CD4-positive, CD25-positive, alpha-beta regulatory T cell (primary cell): ENCODE measurements around the gene PDP2. TPM values are rescaled to one million over a fixed set of nuclear protein-coding genes. Genes with fewer than 3 reads are reported as not detected.

Experiments used
- ATAC-seq, 2 donors: fragments of 150-1000 bp; cut with Tn5 transposase; one replicate each; pipeline ENCODE4 v1.10.0; 2021; ENCODE audit warnings: low read depth in 2 of 2, moderate number of reproducible peaks in 2 of 2, moderate library complexity in 1 of 2
- DNase-seq, 3 donors: peaks; one replicate each; pipeline versions ENCODE4 v3.0.0 to v3.0.0-alpha.2; 2012 to 2022; ENCODE audit warnings: mixed read lengths in 1 of 3
- H3K27ac ChIP-seq: one replicate; pipeline ENCODE4 v1.7.0; 2013; ENCODE audit warnings: mild to moderate bottlenecking, low read length; ENCODE audit not compliant: insufficient read depth, poor library complexity, severe bottlenecking
- H3K27me3 ChIP-seq: one replicate; pipeline ENCODE4 v1.7.0; 2013; ENCODE audit warnings: low read length; ENCODE audit not compliant: control insufficient read depth, insufficient read depth
- H3K36me3 ChIP-seq: one replicate; pipeline ENCODE4 v1.7.0; 2013; ENCODE audit warnings: mild to moderate bottlenecking, low read length, moderate library complexity; ENCODE audit not compliant: control insufficient read depth, insufficient read depth
- H3K4me1 ChIP-seq: 2 replicates; pipeline ENCODE4 v1.7.0; 2013; ENCODE audit warnings: mild to moderate bottlenecking, low read length; ENCODE audit not compliant: insufficient read depth, control insufficient read depth, poor library complexity, severe bottlenecking
- H3K4me3 ChIP-seq: one replicate; pipeline ENCODE4 v1.7.0; 2013; ENCODE audit warnings: low read depth, mild to moderate bottlenecking, low read length, moderate library complexity
- H3K9me3 ChIP-seq, 2 experiments: 1 replicate in 1 of 2; 2 replicates in 1 of 2; pipeline ENCODE4 v1.7.0; 2013; ENCODE audit warnings: low read length in 2 of 2, mild to moderate bottlenecking in 1 of 2, moderate library complexity in 1 of 2; ENCODE audit not compliant: control insufficient read depth in 2 of 2
- H3K27ac Mint-ChIP-seq, 3 donors: one replicate each; pipeline ENCODE4 v1.8.0; 2020 to 2022; ENCODE audit warnings: mild to moderate bottlenecking in 3 of 3, mixed read lengths in 3 of 3, moderate library complexity in 2 of 3
- H3K27me3 Mint-ChIP-seq: one replicate; pipeline ENCODE4 v1.8.0; 2022; ENCODE audit warnings: mild to moderate bottlenecking, mixed read lengths
- H3K36me3 Mint-ChIP-seq: one replicate; pipeline ENCODE4 v1.8.0; 2020; ENCODE audit warnings: mixed read lengths
- H3K4me1 Mint-ChIP-seq, 4 donors: one replicate each; pipeline ENCODE4 v1.8.0; 2020 to 2022; ENCODE audit warnings: mixed read lengths in 4 of 4, mild to moderate bottlenecking in 1 of 4
- H3K4me3 Mint-ChIP-seq, 4 donors: one replicate each; pipeline ENCODE4 v1.8.0; 2020 to 2022; ENCODE audit warnings: mild to moderate bottlenecking in 4 of 4, mixed read lengths in 4 of 4, moderate library complexity in 3 of 4
- H3K9me3 Mint-ChIP-seq, 7 donors: one replicate each; pipeline ENCODE4 v1.8.0; 2020 to 2022; ENCODE audit warnings: mixed read lengths in 7 of 7, mild to moderate bottlenecking in 3 of 7, moderate library complexity in 2 of 7
- polyA plus RNA-seq, 4 donors: library from polyadenylated mRNA; unstranded; fragments of 300-500 nt; fragmentation: Illumina TruSeq; gene quantifications; one replicate each; pipeline ENCODE4 v1.2.3, GENCODE V29; 2021
- total RNA-seq: library from RNA; stranded (reverse); gene quantifications from one replicate; pipeline ENCODE4 v1.2.3, GENCODE V29; 2022

PDP2 gene
- total and polyA plus RNA-seq, 5 donors from 2014 or later = 0.07 to 7.1 (median 1.9) TPM

DNA sequence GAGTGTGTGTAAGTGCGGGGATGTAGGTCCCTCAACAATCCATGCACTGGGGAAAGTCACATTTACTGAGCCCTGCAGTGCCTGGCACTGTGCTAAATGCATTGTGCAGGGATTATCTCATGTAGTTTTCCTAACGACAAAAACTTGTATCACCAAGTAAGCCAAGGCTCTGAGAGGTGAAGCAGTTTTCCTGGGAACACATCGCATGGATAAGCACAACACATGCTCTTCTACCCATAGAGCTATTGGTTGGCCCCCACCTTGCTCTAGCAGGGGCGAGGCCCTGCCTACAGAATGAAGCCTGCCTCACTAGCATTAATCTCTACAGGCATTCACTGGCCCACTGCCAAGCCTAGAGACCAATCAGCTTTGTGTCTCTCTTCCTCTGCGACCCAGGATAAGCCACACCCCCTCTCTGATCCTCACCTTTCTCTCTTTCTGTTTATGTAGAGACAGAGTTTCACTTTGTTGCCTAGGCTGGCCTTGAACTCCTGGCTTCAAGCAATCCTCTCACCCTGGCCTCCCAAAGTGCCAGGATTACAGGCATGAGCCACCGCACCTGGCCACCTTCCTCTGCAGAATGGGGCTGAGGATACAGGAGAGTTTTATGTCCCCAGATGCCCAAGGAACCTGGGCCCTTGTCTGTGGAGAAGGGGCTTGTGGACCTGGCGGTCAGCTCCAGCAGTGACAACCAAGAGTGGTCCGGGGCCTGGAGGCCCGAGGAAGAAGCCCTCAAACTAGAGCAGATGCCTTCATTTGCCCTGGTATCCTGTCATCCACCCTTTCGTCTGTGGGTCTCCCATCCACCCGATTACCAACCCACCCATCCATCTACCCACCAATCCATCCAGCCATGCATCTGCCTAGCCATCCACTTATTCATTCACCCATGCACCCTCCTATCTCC, 25.6 kb downstream of the PDP2 start:
- Histone ChIP-seq H3K4me1 (no peaks in the 10 kb centered on the region), H3K27ac (no peak overlapping the region), H3K27me3 (no peaks in the 10 kb centered on the region), H3K9me3 (no peaks in the 10 kb centered on the region), H3K36me3 (no peaks in the 10 kb centered on the region), H3K4me3 (no peak overlapping the region)
- peak overlapping the region in 1 of 4 donors; percentile 24 for H3K4me3 Mint-ChIP-seq
- peaks cover 6% of the 10 kb centered on the region for H3K27me3 Mint-ChIP-seq
- H3K27ac Mint-ChIP-seq = peak overlapping the region in 1 of 3 donors; percentile 78
- H3K9me3 Mint-ChIP-seq = no peaks in the 10 kb centered on the region
- no peaks in the 10 kb centered on the region for H3K36me3 Mint-ChIP-seq
- peak in 2 of 3 donors; percentile 27 to 80 for DNase-seq
- ATAC-seq = peak in 1 of 2 donors; percentile 17
- peaks cover 0 to 11% (median 3%) of the 10 kb centered on the region in 4 donors for H3K4me1 Mint-ChIP-seq

DNA sequence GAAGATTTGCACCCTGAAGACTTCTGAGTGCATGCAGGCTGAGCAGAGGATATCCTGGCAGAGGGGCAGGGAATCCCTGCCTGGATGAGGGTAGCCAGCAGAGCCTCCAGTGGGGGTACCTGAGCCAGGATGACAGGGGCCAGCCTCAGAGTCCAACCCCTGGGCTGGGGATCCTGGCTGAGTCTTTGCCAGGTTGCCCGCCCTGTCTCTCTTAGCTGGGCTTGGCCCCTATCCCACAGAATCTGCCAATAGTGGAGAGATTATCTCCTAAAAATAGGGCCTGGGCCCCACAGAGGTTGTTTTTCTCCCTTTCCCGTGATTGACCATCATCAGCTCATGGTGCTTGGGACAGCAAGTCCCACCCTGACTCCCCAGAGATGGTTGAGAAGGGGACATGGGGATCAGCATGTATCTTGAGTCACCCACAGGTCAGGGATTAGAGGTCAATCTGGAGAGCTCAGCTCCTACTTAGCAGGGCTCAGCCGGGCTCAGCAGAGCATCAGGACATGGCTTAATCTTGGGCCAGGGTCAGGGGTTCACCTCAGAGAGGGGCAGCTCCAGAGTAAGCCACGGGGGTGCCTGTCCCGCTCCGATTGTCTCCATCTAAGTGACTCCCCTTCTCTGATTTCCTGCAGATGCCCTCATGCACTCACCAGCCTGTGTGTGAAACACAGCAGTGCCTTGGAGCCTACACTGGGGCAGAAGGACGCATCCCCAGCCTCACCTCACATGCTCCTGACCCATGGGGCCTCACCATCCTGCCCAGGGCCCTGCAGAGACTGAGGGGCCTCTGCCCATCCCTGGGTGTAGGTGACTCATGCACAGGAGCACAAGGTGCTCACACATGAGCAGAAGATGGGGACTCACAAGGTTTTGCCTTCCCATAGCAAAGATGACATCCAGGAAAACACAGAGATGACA, 26.9 kb downstream of the PDP2 start:
- no peak for ATAC-seq
- H3K4me3 ChIP-seq = no peak overlapping the region
- no peaks in the 10 kb centered on the region for H3K4me1 ChIP-seq
- Mint-ChIP-seq H3K27me3 (peaks cover 6% of the 10 kb centered on the region), H3K4me3 (no peak overlapping the region), H3K36me3 (no peaks in the 10 kb centered on the region), H3K27ac (peak overlapping the region in 1 of 3 donors; percentile 58), H3K9me3 (no peaks in the 10 kb centered on the region), H3K4me1 (peaks cover 0 to 11% (median 3%) of the 10 kb centered on the region in 4 donors)
- H3K36me3 ChIP-seq = no peaks in the 10 kb centered on the region
- H3K9me3 ChIP-seq = no peaks in the 10 kb centered on the region
- no peak for DNase-seq
- no peaks in the 10 kb centered on the region for H3K27me3 ChIP-seq
- H3K27ac ChIP-seq = no peak overlapping the region

DNA sequence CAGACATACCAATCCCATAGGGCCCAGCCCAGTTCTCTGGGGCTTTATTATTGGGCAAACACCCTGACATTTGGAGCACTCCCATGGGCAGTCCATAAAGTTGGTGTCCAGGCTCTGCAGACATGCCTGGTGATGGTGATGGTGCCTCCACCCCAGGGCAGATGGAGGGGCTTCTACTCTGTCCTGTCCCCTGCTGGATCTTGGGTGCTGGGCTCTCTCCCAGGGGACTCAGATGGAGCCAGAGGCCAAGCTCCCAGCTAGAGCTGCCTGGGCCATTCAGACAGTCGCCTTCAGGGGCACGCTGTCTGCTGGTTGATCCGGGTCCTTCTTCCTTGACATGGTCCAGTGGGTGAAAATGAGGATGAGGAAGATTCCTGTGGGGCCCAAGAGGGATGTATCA, 27.8 kb downstream of the PDP2 start:
- no peaks in the 10 kb centered on the region for H3K9me3 Mint-ChIP-seq
- no peaks in the 10 kb centered on the region for H3K9me3 ChIP-seq
- ATAC-seq (no peak), DNase-seq (no peak)
- H3K4me3 Mint-ChIP-seq = no peak overlapping the region
- H3K36me3 Mint-ChIP-seq = no peaks in the 10 kb centered on the region
- H3K36me3 ChIP-seq = no peaks in the 10 kb centered on the region
- H3K4me1 Mint-ChIP-seq = peaks cover 0 to 11% (median 3%) of the 10 kb centered on the region in 4 donors
- no peaks in the 10 kb centered on the region for H3K4me1 ChIP-seq
- peaks cover 6% of the 10 kb centered on the region for H3K27me3 Mint-ChIP-seq
- H3K27ac Mint-ChIP-seq = peak overlapping the region in 2 of 3 donors; percentile 32 to 55
- H3K4me3 ChIP-seq = no peak overlapping the region
- H3K27me3 ChIP-seq = no peaks in the 10 kb centered on the region
- H3K27ac ChIP-seq = no peak overlapping the region

DNA sequence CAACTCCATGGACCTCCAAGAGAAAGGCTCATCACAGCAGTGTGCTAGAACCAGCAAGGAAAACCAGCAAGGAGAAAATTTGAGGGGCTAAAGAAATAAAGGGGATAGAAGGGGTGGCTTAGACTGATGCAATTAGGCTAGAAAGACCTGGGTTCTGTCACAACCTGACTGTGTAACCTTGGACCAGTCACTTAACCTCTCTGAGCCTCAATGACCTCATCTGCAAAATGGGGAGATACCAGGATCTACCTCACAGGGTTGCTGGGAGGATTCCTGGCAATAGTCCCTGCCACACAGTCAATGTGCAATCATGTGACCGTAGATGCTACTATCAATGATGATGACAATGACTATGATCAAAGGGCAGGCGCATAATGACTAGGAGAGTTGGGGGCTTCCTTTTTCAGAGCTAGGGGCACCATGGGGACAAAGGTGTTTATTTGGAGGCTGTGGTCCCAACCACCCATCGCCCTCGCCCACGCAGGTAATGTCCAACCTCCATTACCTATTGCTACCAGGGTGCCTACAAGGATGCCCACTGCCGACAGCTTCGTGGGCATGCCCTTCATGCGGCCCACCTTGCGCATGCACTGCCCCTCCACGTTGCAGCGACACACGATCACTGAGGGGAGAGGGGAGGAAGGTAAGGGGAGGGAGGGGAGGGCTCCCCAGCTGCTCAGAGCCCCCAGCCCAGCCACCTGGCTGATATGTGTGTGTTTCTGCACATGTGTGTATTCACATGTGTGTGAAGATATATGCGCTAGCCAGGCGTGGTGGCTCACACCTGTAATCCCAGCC, 28.6 kb downstream of the PDP2 start:
- DNase-seq = no peak
- Histone ChIP-seq H3K27ac (no peak overlapping the region), H3K4me1 (no peaks in the 10 kb centered on the region), H3K27me3 (no peaks in the 10 kb centered on the region), H3K9me3 (no peaks in the 10 kb centered on the region), H3K4me3 (no peak overlapping the region), H3K36me3 (no peaks in the 10 kb centered on the region)
- peak overlapping the region in 2 of 3 donors; percentile 11 to 32 for H3K27ac Mint-ChIP-seq
- peaks cover 0 to 11% (median 3%) of the 10 kb centered on the region in 4 donors for H3K4me1 Mint-ChIP-seq
- no peak for ATAC-seq
- H3K9me3 Mint-ChIP-seq = no peaks in the 10 kb centered on the region
- H3K36me3 Mint-ChIP-seq = no peaks in the 10 kb centered on the region
- peaks cover 6% of the 10 kb centered on the region for H3K27me3 Mint-ChIP-seq
- H3K4me3 Mint-ChIP-seq = no peak overlapping the region

DNA sequence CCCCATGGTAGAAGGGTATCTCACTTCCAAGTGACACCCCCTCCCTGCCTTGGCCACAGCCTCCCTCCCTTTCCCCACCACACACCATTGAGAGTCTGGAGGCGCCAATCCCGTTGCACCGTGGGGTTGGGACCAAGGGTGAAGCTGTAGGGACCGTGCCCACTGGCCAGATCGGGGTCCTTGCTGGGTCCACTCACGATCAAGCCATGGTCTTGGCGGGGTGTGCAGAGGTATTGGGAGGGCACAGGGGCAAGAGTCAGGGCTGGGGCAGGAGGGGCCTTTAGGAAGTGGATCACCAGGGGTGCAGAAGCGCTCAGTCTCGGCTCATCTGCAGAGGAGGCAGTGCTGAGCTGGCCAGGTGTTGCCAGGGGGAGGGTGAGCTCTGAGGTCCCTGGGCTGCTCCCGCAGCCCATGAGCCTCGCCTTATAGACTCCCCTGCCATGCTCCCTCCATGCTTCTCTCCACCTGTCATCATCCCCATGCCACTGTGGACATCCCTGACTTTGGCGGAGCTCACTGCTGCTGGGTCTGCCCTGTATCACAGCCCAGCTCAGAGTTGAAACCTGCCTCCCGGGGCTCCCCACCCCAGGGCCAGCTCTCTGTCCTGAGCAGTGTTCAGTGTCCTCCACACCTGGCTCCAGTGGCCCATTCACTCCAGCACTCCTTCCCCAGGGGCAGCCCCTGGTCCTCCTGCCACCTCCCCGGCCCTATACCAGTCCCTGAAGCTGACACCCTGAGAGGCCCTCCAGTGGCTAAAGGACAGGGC, 30.0 kb downstream of the PDP2 start:
- DNase-seq = no peak
- no peak overlapping the region for H3K4me3 Mint-ChIP-seq

DNA sequence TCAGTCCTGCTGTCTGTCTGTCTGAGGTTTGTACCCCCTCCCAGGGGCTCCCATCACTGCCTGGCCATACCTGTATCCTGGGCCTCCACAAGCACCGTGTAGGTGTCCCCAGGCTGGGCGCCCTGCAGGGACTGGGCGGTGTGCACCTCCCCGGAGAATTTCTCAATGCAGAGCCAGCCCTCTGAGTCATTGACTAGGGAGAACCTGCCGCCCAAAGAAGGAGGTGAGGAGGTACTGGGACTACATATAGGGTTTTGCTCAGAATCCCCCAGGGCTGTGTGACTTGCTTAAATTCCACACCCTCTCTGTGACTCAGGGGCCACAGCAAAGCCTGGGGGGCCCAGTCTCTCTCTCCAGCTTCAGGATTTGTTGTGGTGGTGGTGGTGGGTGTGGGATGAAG, 30.8 kb downstream of the PDP2 start:
- no peaks in the 10 kb centered on the region for H3K4me1 ChIP-seq
- ATAC-seq (no peak), DNase-seq (no peak)
- no peaks in the 10 kb centered on the region for H3K36me3 ChIP-seq
- no peaks in the 10 kb centered on the region for H3K9me3 ChIP-seq
- peaks cover 0 to 5% (median 1%) of the 10 kb centered on the region in 4 donors for H3K4me1 Mint-ChIP-seq
- no peak overlapping the region for H3K4me3 ChIP-seq
- no peak overlapping the region for H3K4me3 Mint-ChIP-seq
- H3K36me3 Mint-ChIP-seq = no peaks in the 10 kb centered on the region
- H3K27ac Mint-ChIP-seq = no peak overlapping the region
- no peaks in the 10 kb centered on the region for H3K27me3 ChIP-seq
- no peaks in the 10 kb centered on the region for H3K9me3 Mint-ChIP-seq
- H3K27ac ChIP-seq = no peak overlapping the region
- peaks cover 6% of the 10 kb centered on the region for H3K27me3 Mint-ChIP-seq

More for the DNA sequence above, 30.0 kb downstream of the PDP2 start:
- H3K27ac ChIP-seq = no peak overlapping the region
- H3K4me1 ChIP-seq = no peaks in the 10 kb centered on the region
- H3K27me3 Mint-ChIP-seq = peaks cover 6% of the 10 kb centered on the region
- H3K36me3 Mint-ChIP-seq = no peaks in the 10 kb centered on the region
- no peaks in the 10 kb centered on the region for H3K36me3 ChIP-seq
- no peaks in the 10 kb centered on the region for H3K9me3 Mint-ChIP-seq
- H3K27ac Mint-ChIP-seq = no peak overlapping the region
- H3K4me1 Mint-ChIP-seq = peaks cover 0 to 11% (median 3%) of the 10 kb centered on the region in 4 donors
- H3K27me3 ChIP-seq = no peaks in the 10 kb centered on the region
- no peak overlapping the region for H3K4me3 ChIP-seq
- H3K9me3 ChIP-seq = no peaks in the 10 kb centered on the region
- ATAC-seq = no peak
